Loucy (cell line): Measurements from ENCODE around the gene COX10.

Source experiments
- H2AFZ ChIP-seq: fragments of 200-600 bp; sonication (generic); 2 replicates; pipeline ENCODE4 v1.6.0; 2016; ENCODE audit warnings: antibody characterized with exemption, mild to moderate bottlenecking, low read length, moderate library complexity
- H3F3A ChIP-seq: fragments of 200-600 bp; 2 replicates; pipeline ENCODE4 v1.6.0; 2016; ENCODE audit warnings: antibody characterized with exemption, low read depth, mild to moderate bottlenecking
- H3K27me3 ChIP-seq: fragments of 200-600 bp; sonication (generic); 2 replicates; pipeline ENCODE4 v1.6.1; 2014; ENCODE audit warnings: low read length, mild to moderate bottlenecking; ENCODE audit not compliant: insufficient read depth, poor library complexity, severe bottlenecking
- H3K36me3 ChIP-seq: fragments of 200-600 bp; sonication (generic); 2 replicates; pipeline ENCODE4 v1.6.1; 2016; ENCODE audit warnings: low read length; ENCODE audit not compliant: insufficient read depth
- H3K4me1 ChIP-seq: fragments of 200-600 bp; sonication (generic); 2 replicates; pipeline ENCODE4 v1.5.1; 2014; ENCODE audit warnings: low read length, mild to moderate bottlenecking; ENCODE audit not compliant: insufficient read depth, poor library complexity, severe bottlenecking
- H3K4me2 ChIP-seq: fragments of 200-600 bp; sonication (generic); 2 replicates; pipeline ENCODE4 v1.6.0; 2014; ENCODE audit warnings: antibody characterized with exemption, low read length, low read depth, mild to moderate bottlenecking; ENCODE audit not compliant: poor library complexity, severe bottlenecking
- H3K4me3 ChIP-seq: fragments of 200-600 bp; sonication (generic); 2 replicates; pipeline ENCODE4 v1.5.1; 2014; ENCODE audit warnings: low read length, mild to moderate bottlenecking, mixed read lengths; ENCODE audit not compliant: poor library complexity, severe bottlenecking
- H3K79me2 ChIP-seq: fragments of 200-600 bp; sonication (generic); 2 replicates; pipeline ENCODE4 v1.6.1; 2014; ENCODE audit warnings: low read length; ENCODE audit not compliant: insufficient read depth
- H3K9ac ChIP-seq: fragments of 200-600 bp; sonication (generic); 2 replicates; pipeline ENCODE4 v1.6.0; 2014; ENCODE audit warnings: mild to moderate bottlenecking, low read depth, low read length, moderate library complexity; ENCODE audit not compliant: poor library complexity, severe bottlenecking
- H3K9me2 ChIP-seq: fragments of 200-600 bp; sonication (generic); replicated peaks from 2 replicates; pipeline ENCODE4 v1.6.1; 2016; ENCODE audit warnings: low read depth, low read length, mixed read lengths
- H3K9me3 ChIP-seq: fragments of 200-600 bp; sonication (generic); 2 replicates; pipeline ENCODE4 v1.6.1; 2014; ENCODE audit warnings: mild to moderate bottlenecking, antibody characterized with exemption, low read length, low read depth; ENCODE audit not compliant: insufficient read depth
- H4K20me1 ChIP-seq: fragments of 200-600 bp; sonication (generic); 2 replicates; pipeline ENCODE4 v1.6.0; 2014; ENCODE audit warnings: antibody characterized with exemption, low read length, mild to moderate bottlenecking; ENCODE audit not compliant: insufficient read depth, poor library complexity, severe bottlenecking
- EZH2phosphoT487 ChIP-seq: fragments of 200-600 bp; IDR thresholded peaks from 2 replicates; pipeline ENCODE4 v1.6.1; 2018; ENCODE audit warnings: antibody characterized with exemption, mild to moderate bottlenecking, moderate library complexity, borderline replicate concordance
- TF ChIP-seq, protein P1 (sequence below): fragments of 200-600 bp; sonication (generic); conservative IDR thresholded peaks from 2 replicates; pipeline ENCODE4 v1.5.1; 2014; ENCODE audit warnings: mild to moderate bottlenecking, antibody characterized with exemption, low read length

Gene COX10

GRCh38 chr17:14082848-14083247 is 13.5 kb downstream of the COX10 start:
- Histone ChIP-seq H3K4me2 (no peak overlapping the region), H3K4me3 (no peak overlapping the region), H2AFZ (no peak overlapping the region), H3K4me1 (peaks cover 2% of the 10 kb centered on the region), H3K9me3 (no peaks in the 10 kb centered on the region), H3K36me3 (no peaks in the 10 kb centered on the region; the same call in 1 of the 2 replicates), H4K20me1 (no peaks in the 10 kb centered on the region), H3K27me3 (no peaks in the 10 kb centered on the region), H3K9ac (no peak overlapping the region), H3F3A (no peaks in the 10 kb centered on the region), H3K79me2 (no peaks in the 10 kb centered on the region), H3K9me2 (no peaks in the 10 kb centered on the region)
- TF ChIP-seq, protein P1, sequence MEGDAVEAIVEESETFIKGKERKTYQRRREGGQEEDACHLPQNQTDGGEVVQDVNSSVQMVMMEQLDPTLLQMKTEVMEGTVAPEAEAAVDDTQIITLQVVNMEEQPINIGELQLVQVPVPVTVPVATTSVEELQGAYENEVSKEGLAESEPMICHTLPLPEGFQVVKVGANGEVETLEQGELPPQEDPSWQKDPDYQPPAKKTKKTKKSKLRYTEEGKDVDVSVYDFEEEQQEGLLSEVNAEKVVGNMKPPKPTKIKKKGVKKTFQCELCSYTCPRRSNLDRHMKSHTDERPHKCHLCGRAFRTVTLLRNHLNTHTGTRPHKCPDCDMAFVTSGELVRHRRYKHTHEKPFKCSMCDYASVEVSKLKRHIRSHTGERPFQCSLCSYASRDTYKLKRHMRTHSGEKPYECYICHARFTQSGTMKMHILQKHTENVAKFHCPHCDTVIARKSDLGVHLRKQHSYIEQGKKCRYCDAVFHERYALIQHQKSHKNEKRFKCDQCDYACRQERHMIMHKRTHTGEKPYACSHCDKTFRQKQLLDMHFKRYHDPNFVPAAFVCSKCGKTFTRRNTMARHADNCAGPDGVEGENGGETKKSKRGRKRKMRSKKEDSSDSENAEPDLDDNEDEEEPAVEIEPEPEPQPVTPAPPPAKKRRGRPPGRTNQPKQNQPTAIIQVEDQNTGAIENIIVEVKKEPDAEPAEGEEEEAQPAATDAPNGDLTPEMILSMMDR: no peak
- TF ChIP-seq EZH2phosphoT487: no peak

DNA sequence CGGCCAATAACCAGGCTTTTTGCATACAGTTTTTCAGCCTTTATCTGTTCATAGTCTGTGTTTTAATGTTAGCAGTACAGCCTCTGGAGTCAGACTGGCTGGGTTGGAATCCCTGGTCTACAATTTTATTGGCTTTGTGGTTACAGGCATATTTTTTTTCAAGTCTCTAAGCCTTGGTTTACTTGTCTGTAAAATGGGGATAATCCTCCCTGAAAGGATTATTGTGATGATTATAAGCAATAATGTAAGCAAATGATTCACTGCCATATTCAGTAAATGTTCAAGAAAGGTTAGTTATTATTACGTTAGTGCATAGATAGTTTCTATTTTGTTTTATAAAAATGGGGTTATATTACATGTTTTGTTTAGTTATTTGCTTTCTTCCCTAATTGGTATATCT is 15.7 kb downstream of the COX10 start:
- H3K9ac ChIP-seq: no peak overlapping the region
- no peak overlapping the region for H3K4me2 ChIP-seq
- H2AFZ ChIP-seq: no peak overlapping the region
- H3K79me2 ChIP-seq: peaks cover 4% of the 10 kb centered on the region; the same call in 1 of the 2 replicates
- H3K4me3 ChIP-seq: no peak overlapping the region
- H3K27me3 ChIP-seq: no peaks in the 10 kb centered on the region
- no peaks in the 10 kb centered on the region for H3K36me3 ChIP-seq
- no peaks in the 10 kb centered on the region for H3F3A ChIP-seq
- no peaks in the 10 kb centered on the region for H4K20me1 ChIP-seq
- no peaks in the 10 kb centered on the region for H3K9me3 ChIP-seq
- TF ChIP-seq EZH2phosphoT487: no peak
- TF ChIP-seq, protein P1: no peak
- H3K4me1 ChIP-seq: peaks cover 7% of the 10 kb centered on the region
- no peaks in the 10 kb centered on the region for H3K9me2 ChIP-seq

GRCh38 chr17:14086189-14086588 is 16.9 kb downstream of the COX10 start:
- Histone ChIP-seq H3K4me3 (no peak overlapping the region), H3K9me2 (no peaks in the 10 kb centered on the region), H3K79me2 (peaks cover 4% of the 10 kb centered on the region; the same call in 1 of the 2 replicates), H3K27me3 (no peaks in the 10 kb centered on the region), H3K36me3 (no peaks in the 10 kb centered on the region), H3K9me3 (no peaks in the 10 kb centered on the region), H4K20me1 (no peaks in the 10 kb centered on the region), H2AFZ (no peak overlapping the region), H3K4me2 (no peak overlapping the region), H3K4me1 (peaks cover 7% of the 10 kb centered on the region), H3F3A (no peaks in the 10 kb centered on the region), H3K9ac (no peak overlapping the region)
- no peak for TF ChIP-seq EZH2phosphoT487
- TF ChIP-seq, protein P1: no peak
